Ishikawa (cell line): ENCODE results near the gene GLDC.

Experiments used
- CEBPB ChIP-seq: IDR thresholded peaks from 2 replicates; pipeline ENCODE4 v1.6.1; 2012
- CREB1 ChIP-seq: IDR thresholded peaks from 2 replicates; pipeline ENCODE4 v1.6.1; 2012; ENCODE audit warnings: low read depth
- EGR1 ChIP-seq: IDR thresholded peaks from 2 replicates; pipeline ENCODE4 v1.6.1; 2012
- EP300 ChIP-seq: IDR thresholded peaks from 2 replicates; pipeline ENCODE4 v1.6.1; 2012; ENCODE audit warnings: borderline replicate concordance
- FOXM1 ChIP-seq: IDR thresholded peaks from 2 replicates; pipeline ENCODE4 v1.6.1; 2012; ENCODE audit warnings: low read depth, borderline replicate concordance
- MAX ChIP-seq: IDR thresholded peaks from 2 replicates; pipeline ENCODE4 v1.6.1; 2012
- NFIC ChIP-seq: IDR thresholded peaks from 2 replicates; pipeline ENCODE4 v1.6.1; 2012
- RAD21 ChIP-seq: IDR thresholded peaks from 2 replicates; pipeline ENCODE4 v1.6.1; 2012; ENCODE audit warnings: low read depth
- REST ChIP-seq: IDR thresholded peaks from 2 replicates; pipeline ENCODE4 v1.6.1; 2012; ENCODE audit warnings: low read depth, mild to moderate bottlenecking
- TAF1 ChIP-seq: IDR thresholded peaks from 2 replicates; pipeline ENCODE4 v1.6.1; 2012; ENCODE audit warnings: low read depth, mild to moderate bottlenecking
- TCF12 ChIP-seq: IDR thresholded peaks from 2 replicates; pipeline ENCODE4 v1.6.1; 2012; ENCODE audit warnings: low read depth
- TEAD4 ChIP-seq: IDR thresholded peaks from 2 replicates; pipeline ENCODE4 v1.6.1; 2012
- USF1 ChIP-seq: IDR thresholded peaks from 2 replicates; pipeline ENCODE4 v1.6.1; 2012
- YY1 ChIP-seq: IDR thresholded peaks from 2 replicates; pipeline ENCODE4 v1.6.1; 2012; ENCODE audit warnings: low read depth
- ZBTB7A ChIP-seq: IDR thresholded peaks from 2 replicates; pipeline ENCODE4 v1.6.1; 2012; ENCODE audit warnings: low read depth

GLDC gene

GRCh38 chr9:6564868-6565267, 80.7 kb downstream of the GLDC start:
- TF ChIP-seq FOXM1 (no peak), ZBTB7A (no peak), YY1 (no peak), TCF12 (no peak), RAD21 (no peak), USF1 (no peak), EP300 (no peak), REST (no peak), MAX (no peak), CEBPB (no peak), CREB1 (no peak), TAF1 (no peak), TEAD4 (no peak), NFIC (no peak), EGR1 (no peak)

GRCh38 chr9:6564360-6564759, 81.2 kb downstream of the GLDC start:
- TF ChIP-seq REST = no peak
- no peak for TF ChIP-seq MAX
- TF ChIP-seq USF1 = no peak
- TF ChIP-seq TCF12 = no peak
- TF ChIP-seq EP300 = no peak
- TF ChIP-seq CEBPB = no peak
- TF ChIP-seq TAF1 = no peak
- no peak for TF ChIP-seq ZBTB7A
- TF ChIP-seq EGR1 = no peak
- no peak for TF ChIP-seq CREB1
- no peak for TF ChIP-seq TEAD4

- TF ChIP-seq RAD21 = no peak
- TF ChIP-seq CREB1 = no peak
- TF ChIP-seq TAF1 = no peak
- no peak for TF ChIP-seq EP300
- no peak for TF ChIP-seq MAX
- TF ChIP-seq TCF12 = no peak
- TF ChIP-seq CEBPB = no peak
- TF ChIP-seq FOXM1 = no peak
- no peak for TF ChIP-seq TEAD4
- no peak for TF ChIP-seq REST
- TF ChIP-seq ZBTB7A = no peak
- no peak for TF ChIP-seq EGR1
- TF ChIP-seq YY1 = no peak
- TF ChIP-seq NFIC = no peak
- TF ChIP-seq USF1 = no peak
Observed at GRCh38 chr9:6562871-6563430, 82.6 kb downstream of the GLDC start.

GRCh38 chr9:6562201-6562600, 83.3 kb downstream of the GLDC start:
- no peak for TF ChIP-seq RAD21
- TF ChIP-seq TCF12 = no peak
- no peak for TF ChIP-seq USF1
- TF ChIP-seq FOXM1 = no peak
- no peak for TF ChIP-seq CEBPB
- no peak for TF ChIP-seq TAF1
- TF ChIP-seq REST = no peak
- no peak for TF ChIP-seq EP300
- TF ChIP-seq EGR1 = no peak
- TF ChIP-seq TEAD4 = no peak
- no peak for TF ChIP-seq ZBTB7A
- TF ChIP-seq MAX = no peak
- TF ChIP-seq NFIC = no peak
- no peak for TF ChIP-seq CREB1
- TF ChIP-seq YY1 = no peak
